ENCODE data around the gene CH25H.
A peak's percentile ranks its signal among the peaks of the same experiment; 100 is the strongest.
"Not testable (repeated sequence)": the region's sequence is repeated elsewhere in the genome, so short reads cannot be mapped to it uniquely, and the experiment has no call there.

CH25H gene, protein sequence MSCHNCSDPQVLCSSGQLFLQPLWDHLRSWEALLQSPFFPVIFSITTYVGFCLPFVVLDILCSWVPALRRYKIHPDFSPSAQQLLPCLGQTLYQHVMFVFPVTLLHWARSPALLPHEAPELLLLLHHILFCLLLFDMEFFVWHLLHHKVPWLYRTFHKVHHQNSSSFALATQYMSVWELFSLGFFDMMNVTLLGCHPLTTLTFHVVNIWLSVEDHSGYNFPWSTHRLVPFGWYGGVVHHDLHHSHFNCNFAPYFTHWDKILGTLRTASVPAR

DNA sequence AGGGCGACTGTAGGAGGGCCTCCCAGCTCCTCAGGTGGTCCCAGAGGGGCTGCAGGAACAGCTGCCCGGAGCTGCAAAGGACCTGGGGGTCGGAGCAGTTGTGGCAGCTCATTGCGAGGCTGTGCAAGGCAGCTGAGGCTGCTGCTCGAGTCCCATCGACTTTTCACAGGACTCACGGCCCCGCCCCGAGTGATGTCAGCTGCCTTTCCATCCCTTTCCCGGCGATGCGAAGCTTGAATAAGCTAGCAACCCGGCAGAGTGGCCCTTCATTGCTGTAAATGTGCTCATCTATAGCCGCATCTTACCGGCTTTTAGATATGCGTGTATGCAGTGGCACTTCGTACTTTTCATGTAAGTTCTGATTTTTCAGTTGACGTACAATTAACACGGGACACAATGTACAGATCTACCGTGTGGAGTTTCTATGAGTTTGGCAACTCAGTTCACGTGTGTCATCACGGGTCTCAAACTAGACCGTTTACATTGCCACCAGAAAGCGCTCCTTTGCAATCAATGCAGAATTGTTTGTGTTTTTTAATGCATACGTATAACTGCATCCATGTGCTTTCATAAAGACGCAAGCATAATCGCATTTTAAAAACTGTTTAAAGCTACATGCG is at the start of gene CH25H:
Gene CH25H (minus strand): TSS at position 137 of the 620 bp plus-strand sequence. CDS start 25 bp downstream, at position 112.
- peak; percentile 2 for DNase-seq

DNA sequence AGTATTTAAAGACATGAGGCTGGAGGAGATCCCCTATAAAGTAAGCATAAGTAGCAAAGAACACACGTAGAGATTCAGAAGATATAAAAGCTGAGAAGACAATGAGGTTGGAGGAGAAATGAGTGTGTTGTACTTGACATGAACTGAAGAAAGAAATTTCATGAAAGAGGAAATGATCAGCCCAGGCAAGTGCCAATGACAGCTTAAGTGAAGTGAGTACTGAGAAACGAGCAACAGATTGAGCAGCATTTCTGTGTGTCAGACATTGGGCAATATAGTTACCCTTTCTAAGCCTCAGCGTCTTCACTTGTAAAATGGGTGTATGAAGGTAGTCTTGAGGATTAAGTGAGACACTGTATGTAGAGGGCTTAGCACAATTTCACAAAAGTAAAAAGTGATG is 49.2 kb upstream of the CH25H start:
- DNase-seq: no peak

DNA sequence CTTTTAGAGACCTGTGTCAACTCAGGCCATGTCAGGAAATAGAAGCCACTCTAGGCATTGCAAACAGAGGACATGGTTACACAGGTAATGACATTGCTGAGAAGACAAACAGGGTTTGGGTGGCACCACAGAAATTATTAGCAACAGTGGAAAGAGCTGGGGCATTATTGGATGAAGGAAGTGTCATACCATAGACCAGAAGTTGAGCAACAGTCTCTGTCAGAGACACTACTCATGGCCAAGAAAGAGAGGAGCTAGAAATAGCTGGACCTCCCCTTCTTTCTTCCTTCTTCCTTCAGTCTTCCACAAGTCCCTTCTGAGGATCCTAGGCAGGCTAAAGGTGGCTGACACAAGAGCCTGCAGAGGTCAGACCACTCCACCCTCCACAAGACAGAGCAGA is 48.7 kb upstream of the CH25H start:
- DNase-seq: no peak

DNA sequence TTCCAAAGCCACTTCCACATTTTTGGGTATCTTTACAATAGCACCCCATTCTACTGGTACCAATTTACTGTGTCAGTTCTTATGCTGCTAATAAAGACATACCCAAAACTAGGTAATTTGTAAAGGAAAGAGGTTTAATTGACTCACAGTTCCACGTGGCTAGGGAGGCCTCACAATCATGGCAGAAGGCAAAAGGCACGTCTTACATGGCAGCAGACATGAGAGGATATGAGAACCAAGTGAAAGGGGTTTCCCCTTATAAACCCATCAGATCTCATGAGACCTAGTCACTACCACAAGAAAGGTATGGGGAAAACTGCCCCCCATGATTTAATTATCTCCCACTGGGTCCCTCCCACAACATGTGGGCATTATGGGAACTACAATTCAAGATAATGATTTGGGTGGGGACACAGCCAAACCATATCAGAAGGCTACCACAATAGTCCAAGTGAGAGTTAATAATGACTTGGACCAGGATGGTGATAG is 48.0 kb upstream of the CH25H start:
- not testable (repeated sequence) for DNase-seq

DNA sequence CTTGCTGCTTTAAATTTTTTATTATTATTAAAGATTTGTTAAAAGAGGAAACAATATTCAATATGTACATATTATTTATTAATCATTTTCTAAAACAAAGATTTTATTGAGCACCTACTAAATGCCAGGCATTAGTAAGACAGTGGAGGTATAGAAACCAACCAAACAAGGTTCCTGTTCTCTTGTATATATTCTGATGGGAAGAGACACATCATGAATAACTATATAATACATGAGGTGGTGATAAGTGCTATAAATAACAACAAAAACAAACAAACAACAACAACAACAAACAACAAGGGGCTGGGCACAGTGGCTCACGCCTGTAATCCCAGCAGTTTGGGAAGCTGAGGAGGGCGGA is 45.1 kb upstream of the CH25H start:
- no peak for DNase-seq

DNA sequence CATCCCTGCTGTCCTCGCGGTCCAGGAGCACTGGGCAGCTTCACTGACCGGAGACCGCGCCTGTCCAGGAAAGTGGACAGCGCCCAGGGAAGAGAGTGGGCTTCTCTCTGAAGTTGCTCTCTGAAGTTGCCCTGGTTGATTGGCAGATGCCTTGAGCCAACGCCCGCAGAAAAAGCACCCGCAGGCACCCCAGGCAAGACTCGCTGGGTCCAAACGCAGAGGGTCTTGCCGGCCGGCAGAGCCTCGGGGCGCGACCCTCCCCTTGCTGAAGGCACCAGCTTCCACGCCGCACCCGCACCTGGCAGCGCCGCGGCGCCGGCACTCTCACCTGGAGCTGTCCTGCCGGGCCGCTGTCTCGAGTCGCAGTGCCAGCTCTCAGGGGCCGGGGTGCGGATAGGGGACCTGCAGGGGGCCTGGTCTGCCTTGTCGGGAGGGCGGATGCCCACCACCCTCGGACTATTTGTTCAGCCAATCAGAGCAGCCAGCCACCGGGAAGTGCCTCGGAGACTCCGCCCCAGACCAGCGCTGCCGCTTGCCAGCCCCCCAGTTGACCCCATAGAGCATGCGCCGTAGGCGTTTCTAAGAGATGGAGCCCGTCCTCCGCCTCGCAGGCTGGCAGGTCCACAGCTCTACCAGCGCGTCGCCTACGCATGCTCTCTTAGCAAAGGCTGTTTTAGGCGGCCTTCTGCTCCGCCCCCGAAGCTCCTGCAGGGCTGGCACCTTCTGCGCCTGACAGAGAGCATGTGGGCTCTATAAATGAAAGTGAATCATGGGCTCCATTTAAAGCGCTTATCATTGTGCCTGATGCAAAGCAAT is 44.5 kb upstream of the CH25H start, which contains the start of gene LIPA:
Gene LIPA (minus strand): TSS at position 367 of the 816 bp plus-strand sequence. CDS start 4,127 bp downstream, outside the sequence.
- DNase-seq: peak; percentile 74

DNA sequence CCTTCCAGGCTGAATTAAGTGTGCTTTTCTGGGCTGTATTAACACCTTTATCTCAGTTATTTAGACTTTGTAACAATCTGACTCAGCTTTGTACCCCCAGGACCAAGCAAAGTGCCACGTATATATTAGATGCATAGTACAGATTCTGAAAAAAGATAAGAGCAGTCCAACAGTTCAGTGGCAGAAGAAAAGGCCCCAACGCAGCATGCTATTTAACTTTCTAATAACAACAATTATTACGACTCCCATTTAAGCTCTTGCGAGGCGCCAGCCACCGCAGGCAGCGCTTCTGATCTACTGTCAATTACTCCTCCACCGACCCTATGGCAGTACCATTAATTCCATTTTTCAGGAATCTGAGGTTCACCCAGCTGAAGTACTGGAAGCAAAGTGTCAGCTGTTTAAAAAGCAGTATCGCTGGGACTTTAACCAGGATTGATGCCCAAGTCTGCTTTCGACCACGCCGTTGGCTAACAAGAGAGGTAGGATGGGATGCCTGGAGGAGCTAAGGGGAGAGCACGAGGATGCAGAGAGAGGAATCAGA is 43.8 kb upstream of the CH25H start:
- no peak for DNase-seq

DNA sequence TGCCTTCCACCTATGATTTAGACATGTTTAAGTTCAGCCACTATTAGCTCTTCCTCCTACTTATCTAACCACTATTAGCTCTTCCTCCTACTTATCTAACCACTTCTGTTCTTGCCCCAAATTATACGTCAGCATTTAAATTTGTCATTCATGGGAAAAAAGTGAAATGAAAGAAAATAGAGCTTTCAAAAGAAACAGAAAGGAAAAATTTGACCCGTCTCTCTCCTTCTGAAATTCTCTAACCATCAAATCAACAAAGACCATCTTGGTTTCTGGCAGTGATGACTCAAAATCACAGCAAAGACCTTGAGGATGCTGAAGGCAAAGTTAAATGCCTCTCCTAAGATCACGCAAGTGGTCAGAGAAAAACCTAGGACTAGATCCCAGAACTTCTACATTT is 41.9 kb upstream of the CH25H start:
- DNase-seq: no peak

DNA sequence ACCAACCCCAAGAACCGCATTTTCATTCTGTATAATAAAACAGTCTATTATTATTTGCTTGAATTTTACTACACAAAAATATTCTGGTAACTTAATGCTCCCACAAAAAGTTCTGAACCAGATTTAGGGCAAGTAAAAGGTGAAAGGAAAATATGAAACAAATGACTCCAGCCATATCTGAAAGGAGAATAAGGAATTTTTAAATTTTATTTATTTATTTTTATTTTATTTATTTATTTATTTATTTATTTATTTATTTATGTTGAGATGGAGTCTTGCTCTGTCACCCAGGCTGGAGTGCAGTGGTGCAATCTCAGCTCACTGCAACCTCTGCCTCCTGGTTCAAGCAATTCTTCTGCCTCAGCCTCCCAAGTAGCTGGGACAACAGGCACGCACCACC is 40.5 kb upstream of the CH25H start:
- not testable (repeated sequence) for DNase-seq

DNA sequence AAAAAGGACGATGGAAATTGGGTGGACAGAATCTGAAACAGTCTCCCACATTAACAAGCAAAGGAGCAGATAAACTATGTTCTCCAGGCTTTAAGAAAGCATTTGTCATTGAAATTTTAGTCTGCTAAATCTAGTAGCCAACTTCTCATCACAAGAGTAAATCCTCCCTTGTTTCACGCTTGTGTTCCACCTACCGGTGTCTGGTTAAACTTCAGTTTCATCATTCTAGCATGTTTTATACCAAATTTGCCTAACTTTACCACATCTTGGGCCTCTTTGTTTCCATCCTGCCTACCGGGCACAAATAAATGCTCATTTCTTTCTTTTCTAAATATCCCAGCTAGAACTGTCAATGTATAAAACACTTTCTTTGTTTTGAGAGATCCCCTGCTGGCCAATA is 38.7 kb upstream of the CH25H start:
- no peak for DNase-seq

DNA sequence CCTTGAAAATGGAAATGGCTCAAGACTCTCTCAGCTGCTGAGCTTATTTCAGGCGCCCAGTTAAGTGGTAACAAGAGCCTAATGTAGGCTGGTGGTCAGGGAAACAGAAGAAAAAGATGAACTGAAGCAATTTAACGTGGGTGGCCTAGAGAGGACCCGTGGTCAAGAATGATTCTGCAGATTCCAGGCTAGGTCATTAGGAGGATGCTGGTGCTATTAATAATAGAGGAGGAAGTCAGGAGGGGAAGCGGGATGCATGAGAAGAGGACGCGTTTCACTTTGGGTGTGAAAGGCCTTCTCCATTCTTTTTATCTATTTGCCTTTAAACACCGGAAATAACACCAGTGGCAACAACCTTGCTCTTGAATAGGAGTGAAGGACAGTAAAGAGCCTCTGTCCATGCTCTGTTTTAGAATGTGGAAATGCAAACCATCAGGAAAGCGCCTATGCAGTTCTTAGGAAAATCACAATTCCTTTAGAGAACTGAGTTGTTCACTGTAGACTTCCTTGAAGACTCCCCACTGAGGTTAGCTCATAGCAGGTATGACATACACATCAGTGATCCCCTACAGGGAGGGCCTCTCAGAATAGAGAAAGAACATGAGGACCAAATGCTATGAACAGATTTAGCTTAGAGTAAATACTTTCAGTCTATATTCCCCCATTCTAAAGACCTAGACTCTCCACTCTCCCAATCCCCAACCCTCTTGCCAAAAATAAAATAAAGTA is 35.9 kb upstream of the CH25H start:
- DNase-seq: no peak

DNA sequence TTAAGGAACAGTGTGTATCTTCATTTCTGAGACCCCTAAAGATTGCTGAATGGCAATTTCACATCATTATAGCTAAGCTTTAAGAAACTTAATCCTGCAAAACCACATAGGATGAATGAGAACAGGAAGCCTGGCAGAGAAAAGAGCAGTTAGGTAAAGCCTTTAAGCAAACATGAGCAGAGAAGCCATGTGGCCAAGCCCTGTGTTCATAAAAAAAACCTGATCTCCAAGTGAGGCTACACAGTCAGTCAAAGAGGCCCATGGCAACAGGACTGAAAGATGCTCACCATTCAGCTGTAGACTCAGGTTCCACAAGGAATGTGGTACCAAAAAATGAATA is 35.2 kb upstream of the CH25H start:
- no peak for DNase-seq

DNA sequence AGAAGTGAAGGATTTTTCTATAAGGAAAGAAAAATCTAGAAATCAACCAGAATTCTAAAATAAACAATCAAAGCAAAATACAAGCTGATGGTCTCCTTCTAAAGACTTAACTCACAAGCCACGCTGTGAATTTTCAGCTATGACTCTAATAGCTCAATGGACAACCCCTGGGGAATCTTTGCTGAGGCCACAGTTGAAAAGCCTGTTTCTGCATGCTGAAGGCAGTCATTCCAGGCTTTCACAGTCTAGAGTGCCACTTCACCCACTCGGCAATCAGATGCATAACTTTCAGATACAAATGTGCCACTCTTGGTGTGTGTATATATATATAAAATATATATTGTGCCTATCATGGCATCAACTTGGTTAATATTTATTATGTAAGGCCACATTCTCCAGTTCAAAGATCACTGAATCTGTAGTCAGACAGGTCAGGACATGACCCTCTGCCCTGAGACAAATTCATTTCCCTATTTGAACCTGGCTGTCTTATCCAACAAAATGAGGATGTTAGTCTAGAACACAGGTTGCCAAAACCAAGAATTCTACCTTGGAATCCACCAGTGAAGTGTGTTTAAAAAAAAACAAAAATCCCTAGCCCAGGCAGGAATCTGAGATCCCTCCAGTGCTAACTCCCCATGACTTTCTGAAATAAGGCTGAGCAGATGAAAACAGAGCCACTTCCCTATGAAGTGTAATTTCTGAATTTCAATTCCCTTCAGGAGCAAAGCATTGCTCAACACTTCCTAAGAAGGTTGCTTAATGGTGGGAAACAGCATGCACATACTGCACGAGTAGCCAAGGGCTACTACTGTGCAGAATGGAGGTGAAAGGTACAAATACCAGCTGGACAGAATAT is 34.6 kb upstream of the CH25H start:
- no peak for DNase-seq

DNA sequence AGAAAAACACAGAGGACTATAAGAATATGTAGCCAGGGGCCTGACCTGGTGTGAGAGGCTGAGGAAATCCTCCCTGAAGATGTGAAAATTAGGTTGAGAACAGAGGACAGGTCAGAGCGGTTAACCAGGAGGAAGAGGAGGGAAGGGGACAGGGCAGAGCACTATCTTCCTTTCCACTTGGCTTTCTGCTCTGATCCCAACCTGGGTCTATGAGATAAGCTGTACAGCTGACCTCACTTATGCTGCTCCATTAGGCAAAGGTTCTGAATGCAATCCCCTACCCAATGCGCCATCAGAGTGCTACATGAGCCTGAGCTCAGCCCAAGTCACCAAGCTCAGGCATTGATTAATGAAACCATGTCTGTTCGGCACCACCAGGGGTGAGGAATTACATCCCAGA is 33.9 kb upstream of the CH25H start:
- DNase-seq: no peak

DNA sequence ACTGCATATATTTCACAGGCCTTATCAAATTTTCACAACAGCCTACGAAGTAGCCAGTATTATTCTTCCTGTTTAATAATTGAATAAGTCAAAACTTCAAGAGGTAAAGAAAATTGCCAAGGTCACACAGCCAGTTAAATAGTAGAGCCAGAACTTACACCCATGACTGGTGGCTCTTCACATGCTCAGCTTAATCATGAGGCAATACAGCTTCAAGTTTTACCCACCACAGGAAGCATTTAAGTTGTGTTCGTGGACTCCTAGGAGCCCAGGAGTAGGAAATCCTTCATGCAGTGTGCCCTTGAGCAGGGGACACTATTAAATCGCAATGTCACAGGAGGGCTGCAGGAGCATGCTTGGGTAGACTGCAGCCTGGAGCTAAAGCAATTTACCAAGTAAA is 33.4 kb upstream of the CH25H start:
- no peak for DNase-seq

DNA sequence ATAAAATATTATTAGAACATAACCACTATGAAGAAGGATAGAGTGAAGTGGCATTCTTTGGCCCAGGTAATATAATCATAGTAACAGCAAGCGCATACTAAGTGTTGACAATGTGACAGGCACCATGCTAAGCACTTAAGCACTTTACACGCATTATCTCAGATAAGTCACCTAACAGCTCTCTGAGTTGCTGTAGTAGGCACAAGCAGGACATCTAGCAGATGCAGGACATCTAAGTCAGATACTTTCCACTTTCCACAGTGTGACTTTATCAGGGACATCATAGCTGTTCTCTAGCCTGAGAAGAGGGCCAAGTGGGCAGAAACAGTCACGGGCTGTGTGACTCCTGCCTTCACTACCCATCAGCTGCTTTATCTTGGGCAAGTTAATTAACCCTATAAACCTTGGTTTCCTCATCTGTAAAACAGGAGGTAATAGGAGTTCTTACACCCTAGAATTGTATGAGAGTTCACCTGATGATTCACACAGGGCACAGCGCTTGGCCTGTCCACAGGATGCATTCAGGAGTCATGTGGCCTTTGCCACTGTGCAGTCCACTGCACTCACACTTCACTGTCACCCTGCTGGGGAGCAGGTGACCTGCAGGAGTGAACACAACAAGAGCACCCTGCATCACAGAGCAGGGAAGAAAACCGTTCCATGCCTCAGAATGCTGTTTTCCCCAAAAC is 32.0 kb upstream of the CH25H start:
- DNase-seq: no peak

DNA sequence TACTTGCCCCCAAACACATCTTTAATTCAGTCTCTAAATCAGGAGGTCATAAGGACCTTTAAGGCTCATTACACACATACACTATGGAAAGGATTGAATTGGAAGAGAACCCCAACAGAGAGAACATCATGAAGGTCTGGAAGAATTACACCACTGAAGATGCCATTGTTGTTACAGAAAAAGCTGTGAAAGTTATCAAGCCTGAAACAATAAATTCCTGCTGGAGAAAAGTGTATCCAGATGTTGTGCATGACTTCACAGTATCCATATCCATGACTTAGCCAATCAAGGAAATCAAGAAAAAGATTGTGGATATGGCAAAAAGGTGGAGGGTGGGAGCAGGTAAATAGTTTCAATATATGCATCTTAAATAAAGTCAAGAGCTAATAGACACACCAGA is 30.7 kb upstream of the CH25H start:
- no peak for DNase-seq

DNA sequence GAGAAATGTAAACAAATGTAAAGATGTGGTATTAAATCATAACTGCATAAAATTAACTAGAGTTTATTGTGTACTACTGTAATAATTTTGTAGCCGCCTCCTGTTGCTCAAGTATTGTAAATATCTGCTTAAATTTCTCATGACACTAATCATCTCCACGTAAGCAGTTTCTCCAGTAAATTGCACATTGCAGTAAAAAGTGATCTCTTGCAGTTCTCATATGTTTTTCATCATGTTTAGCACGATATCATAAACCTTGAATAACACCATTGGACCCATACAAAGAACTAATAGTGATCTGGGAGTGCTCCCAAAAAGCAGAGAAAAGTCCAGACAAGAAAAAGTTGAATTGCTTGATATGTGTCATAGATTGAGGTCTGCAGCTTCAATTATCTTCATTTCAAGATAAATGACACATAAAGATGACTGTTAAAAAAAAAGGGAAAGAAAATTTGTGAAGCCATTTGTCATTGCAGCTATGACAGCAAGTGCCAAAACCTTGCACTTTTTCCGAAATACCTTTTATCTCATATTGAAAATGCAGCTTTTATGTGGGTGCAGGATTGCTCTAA is 29.2 kb upstream of the CH25H start:
- DNase-seq: no peak

DNA sequence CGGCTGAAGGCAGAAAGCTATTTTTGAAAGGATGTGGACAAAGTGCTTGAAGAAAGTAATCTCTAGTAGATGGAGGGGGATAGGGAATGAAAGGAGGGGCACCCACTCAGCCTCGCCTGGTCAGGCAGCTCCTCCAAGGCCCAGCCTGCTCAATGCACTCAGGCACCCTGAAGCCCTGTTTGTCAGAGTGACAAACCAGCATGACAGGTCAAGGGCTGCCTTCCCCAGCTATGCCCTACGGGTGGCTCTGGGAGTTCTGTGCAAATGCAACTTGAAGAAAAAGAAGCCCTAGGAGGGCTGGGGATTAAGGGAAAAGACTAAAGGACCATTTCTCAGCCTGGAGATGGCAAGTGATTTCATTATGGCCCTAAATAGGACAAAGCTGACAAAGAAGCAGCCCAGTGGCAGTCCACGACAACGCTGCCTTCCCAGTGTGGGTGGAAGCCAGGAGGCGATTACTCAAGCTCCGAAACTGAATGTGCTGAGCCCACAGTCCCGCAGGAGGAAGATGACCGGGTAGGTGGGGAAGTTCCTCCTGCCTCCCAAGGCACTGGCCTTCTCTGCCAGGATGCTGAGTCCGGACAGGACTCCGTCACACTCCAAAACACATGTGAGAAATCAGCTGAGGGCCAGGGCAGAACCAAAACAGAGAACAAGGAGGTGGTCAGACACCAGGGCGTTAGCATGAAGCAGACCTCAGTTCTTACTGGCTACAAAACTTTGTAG is 28.1 kb upstream of the CH25H start:
- DNase-seq: no peak

DNA sequence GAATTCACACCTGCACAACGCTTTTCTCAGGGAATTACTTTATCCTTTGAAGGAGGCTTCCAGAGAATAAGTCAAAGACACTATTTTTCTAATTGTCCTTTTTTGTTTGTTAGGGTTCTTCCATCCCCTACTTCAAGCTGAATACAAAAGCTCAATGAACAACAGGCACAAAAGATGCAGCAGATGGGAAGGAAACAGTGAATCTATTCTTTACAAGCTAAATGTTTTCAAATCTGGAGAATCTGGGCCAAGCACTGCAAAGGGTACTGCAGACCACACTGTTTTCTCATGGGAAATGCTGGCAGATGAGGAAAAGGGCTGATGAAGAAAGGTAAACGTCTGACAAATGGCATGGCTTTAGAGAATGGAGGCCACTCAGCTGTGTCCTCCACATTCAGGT is 25.9 kb upstream of the CH25H start:
- no peak for DNase-seq
